Measurements from ENCODE around the gene ENG.

DNA sequence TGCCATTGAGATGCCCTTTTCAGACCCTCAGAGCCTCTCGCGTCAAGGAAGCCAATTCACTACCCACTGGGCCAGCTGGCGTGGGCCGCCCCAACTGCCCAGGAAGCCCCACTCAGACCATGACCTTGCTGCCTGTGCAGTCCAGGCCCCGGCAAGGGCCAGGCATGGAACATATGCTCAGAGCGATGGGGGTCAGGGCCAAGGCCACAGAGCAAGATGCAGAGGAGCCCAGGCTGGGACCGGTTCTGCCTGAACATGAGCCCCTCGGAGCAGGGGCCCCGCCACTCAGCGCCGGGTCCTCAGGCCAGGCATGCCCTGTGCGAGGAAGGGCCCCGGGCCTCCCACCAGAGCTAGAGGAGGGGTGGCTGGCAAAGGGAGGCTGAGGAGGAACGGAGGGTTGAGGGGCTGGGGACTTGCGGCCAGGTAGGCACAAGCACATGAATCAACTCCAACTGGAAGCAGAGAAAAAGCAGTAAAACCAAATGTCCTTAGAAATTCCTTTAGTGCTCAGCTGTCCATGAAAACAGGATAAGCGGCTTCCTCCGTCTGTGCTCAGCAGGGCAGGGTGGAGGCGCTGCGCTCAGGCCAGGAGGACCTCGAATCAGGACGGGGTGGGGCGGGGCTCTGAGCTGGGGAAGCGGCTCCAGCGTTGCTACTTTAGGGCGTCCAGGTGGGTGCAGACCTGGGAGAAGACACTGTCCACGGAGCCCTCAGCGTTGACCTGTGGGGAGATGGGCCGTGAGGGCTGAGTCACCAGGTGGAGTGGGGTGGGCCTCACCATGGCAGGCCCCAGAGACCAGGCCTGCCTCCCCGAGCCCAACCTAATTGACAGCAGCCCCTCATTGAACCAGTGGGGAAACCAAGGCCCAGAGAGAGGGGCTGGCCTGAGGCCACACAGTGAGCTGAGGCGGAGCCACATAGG is 13.2 kb upstream of the ENG start:
- TF ChIP-seq, protein P1, sequence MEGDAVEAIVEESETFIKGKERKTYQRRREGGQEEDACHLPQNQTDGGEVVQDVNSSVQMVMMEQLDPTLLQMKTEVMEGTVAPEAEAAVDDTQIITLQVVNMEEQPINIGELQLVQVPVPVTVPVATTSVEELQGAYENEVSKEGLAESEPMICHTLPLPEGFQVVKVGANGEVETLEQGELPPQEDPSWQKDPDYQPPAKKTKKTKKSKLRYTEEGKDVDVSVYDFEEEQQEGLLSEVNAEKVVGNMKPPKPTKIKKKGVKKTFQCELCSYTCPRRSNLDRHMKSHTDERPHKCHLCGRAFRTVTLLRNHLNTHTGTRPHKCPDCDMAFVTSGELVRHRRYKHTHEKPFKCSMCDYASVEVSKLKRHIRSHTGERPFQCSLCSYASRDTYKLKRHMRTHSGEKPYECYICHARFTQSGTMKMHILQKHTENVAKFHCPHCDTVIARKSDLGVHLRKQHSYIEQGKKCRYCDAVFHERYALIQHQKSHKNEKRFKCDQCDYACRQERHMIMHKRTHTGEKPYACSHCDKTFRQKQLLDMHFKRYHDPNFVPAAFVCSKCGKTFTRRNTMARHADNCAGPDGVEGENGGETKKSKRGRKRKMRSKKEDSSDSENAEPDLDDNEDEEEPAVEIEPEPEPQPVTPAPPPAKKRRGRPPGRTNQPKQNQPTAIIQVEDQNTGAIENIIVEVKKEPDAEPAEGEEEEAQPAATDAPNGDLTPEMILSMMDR (IDR thresholded peaks at IDR 0.05) = no peak
- TF ChIP-seq POLR2A (IDR thresholded peaks at IDR 0.05) = no peak
